ENCODE results near the gene RNF34. TPM values are rescaled to one million over a fixed set of nuclear protein-coding genes. Genes with fewer than 3 reads are reported as not detected.

The RNF34 gene
- polyA plus RNA-seq, 1 of the 3 experiments (the other 2 are of a cell fraction): 29.4 TPM

DNA sequence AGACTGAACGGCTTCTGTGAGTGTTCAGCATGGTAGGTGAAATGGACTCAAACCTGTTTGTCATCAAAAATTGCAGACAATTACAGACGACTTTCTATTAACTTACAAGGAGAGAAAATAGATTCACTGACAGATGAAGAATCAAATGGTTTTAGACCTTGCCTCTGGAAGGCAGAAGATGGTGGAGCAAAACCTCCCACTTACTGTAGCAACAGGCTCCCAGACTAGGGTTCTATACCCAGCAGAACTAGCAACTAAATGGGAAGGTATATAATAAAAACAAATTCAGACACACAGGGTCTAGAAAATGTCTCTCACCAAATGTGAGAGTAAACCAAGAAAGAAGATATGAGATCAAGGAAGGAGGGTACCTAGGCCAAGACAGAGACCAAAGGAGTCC lies 36.8 kb downstream of the RNF34 start:
- no peak overlapping the region for H3K4me2 ChIP-seq
- H3K27me3 ChIP-seq (ENCODE audit: insufficient read depth): no peaks in the 10 kb centered on the region
- ChIA-PET CTCF (interaction anchor here (3.8 kb wide), 1 partner anchor 102 kb away, joined by 27 read pairs; no protein-coding TSS in a partner anchor), POLR2A (no interaction called here)
- H3K9me2 ChIP-seq: no peaks in the 10 kb centered on the region
- H3K27ac ChIP-seq (ENCODE audit: low read depth in 2 of 2, low read length in 1 of 2): no peak overlapping the region
- H3K4me3 ChIP-seq (ENCODE audit: low read depth in 2 of 2, low read length in 1 of 2): no peak overlapping the region
- peaks cover 8% of the 10 kb centered on the region for H3F3A ChIP-seq (replicated peaks; ENCODE audit: insufficient read depth)
- no peak overlapping the region for H3K9ac ChIP-seq
- H3K4me1 ChIP-seq (ENCODE audit: control insufficient read depth in 1 of 2, insufficient read depth in 2 of 2, low read depth in 1 of 2, low read length in 1 of 2): no peaks in the 10 kb centered on the region
- H2AFZ ChIP-seq (ENCODE audit: low read depth): no peak overlapping the region
- WGBS (ENCODE audit: low lambda C conversion rate): 100% methylated on average over 2 of the region's 2 CpGs
- H3K36me3 ChIP-seq (replicated peaks in 1 of 2; ENCODE audit: control insufficient read depth in 1 of 2, insufficient read depth in 2 of 2, low read length in 1 of 2): peaks cover 36 to 57% of the 10 kb centered on the region in 2 experiments
- TF ChIP-seq TAF1 (IDR thresholded peaks at IDR 0.05; ENCODE audit: borderline replicate concordance, low read depth, low read length) (no peak), EP300 (IDR thresholded peaks at IDR 0.05; ENCODE audit: borderline replicate concordance in 1 of 2, low read depth in 1 of 2, low read length in 1 of 2) (no peak), YY1 (IDR thresholded peaks at IDR 0.05; ENCODE audit: low read depth) (no peak), SIN3A (IDR thresholded peaks at IDR 0.05; ENCODE audit: borderline replicate concordance, low read depth, low read length) (no peak), NRF1 (IDR thresholded peaks at IDR 0.05; ENCODE audit: low read depth, low read length) (no peak), RFX5 (IDR thresholded peaks at IDR 0.05; ENCODE audit: low read length) (no peak), MXI1 (IDR thresholded peaks at IDR 0.05; ENCODE audit: low read depth, low read length) (no peak), GABPA (IDR thresholded peaks at IDR 0.05; ENCODE audit: low read depth) (no peak), TEAD4 (IDR thresholded peaks at IDR 0.05; ENCODE audit: borderline replicate concordance, insufficient read depth) (no peak), SMC3 (IDR thresholded peaks at IDR 0.05; ENCODE audit: low read depth, low read length) (no peak), CHD2 (IDR thresholded peaks at IDR 0.05; ENCODE audit: low read length, partially characterized antibody) (no peak), ELF1 (IDR thresholded peaks at IDR 0.05) (no peak), TCF12 (IDR thresholded peaks at IDR 0.05) (no peak)
- TF ChIP-seq, protein P1, sequence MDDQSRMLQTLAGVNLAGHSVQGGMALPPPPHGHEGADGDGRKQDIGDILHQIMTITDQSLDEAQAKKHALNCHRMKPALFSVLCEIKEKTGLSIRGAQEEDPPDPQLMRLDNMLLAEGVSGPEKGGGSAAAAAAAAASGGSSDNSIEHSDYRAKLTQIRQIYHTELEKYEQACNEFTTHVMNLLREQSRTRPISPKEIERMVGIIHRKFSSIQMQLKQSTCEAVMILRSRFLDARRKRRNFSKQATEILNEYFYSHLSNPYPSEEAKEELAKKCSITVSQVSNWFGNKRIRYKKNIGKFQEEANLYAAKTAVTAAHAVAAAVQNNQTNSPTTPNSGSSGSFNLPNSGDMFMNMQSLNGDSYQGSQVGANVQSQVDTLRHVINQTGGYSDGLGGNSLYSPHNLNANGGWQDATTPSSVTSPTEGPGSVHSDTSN (IDR thresholded peaks at IDR 0.05): no peak
- TF ChIP-seq, protein P2, sequence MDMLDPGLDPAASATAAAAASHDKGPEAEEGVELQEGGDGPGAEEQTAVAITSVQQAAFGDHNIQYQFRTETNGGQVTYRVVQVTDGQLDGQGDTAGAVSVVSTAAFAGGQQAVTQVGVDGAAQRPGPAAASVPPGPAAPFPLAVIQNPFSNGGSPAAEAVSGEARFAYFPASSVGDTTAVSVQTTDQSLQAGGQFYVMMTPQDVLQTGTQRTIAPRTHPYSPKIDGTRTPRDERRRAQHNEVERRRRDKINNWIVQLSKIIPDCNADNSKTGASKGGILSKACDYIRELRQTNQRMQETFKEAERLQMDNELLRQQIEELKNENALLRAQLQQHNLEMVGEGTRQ (IDR thresholded peaks at IDR 0.05; ENCODE audit: borderline replicate concordance, low read depth, low read length): no peak
- TF ChIP-seq, protein P3, sequence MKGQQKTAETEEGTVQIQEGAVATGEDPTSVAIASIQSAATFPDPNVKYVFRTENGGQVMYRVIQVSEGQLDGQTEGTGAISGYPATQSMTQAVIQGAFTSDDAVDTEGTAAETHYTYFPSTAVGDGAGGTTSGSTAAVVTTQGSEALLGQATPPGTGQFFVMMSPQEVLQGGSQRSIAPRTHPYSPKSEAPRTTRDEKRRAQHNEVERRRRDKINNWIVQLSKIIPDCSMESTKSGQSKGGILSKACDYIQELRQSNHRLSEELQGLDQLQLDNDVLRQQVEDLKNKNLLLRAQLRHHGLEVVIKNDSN (IDR thresholded peaks at IDR 0.05; ENCODE audit: borderline replicate concordance, low read depth): no peak
- DNase-seq: no peak
- no peaks in the 10 kb centered on the region for H3K9me3 ChIP-seq
- H4K20me1 ChIP-seq (ENCODE audit: insufficient read depth): no peaks in the 10 kb centered on the region
- H3K79me2 ChIP-seq (ENCODE audit: insufficient read depth): peaks cover 5% of the 10 kb centered on the region; the same call in 1 of the 2 replicates

DNA sequence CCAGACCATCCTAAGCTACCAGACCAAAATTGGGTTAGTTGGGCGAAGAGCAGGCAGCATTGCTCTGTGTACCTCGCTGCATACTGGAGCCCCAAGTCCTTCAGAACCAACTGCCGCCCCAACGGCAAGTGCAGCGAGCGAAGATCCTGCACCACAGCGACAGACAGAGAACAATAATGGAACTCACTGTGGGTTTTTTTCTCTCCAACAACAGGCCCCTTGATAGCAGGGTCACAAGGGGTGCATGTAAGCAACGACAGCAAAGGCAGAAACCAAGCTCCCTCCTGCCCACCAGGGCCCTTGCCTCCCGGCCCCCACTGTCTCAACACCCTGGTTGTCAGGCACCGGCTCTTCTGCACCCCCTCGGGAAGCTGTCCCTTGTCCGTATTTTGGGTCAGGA lies 39.0 kb downstream of the RNF34 start:
- 89% methylated on average over 11 of the region's 12 CpGs for WGBS (ENCODE audit: low lambda C conversion rate)

More for the DNA sequence above, 39.0 kb downstream of the RNF34 start:
- CTCF ChIA-PET: interaction anchor here (1.1 to 3.8 kb wide), 4 partner anchors 8 to 104 kb away, joined by 3 to 27 read pairs (median 6); no protein-coding TSS in a partner anchor
- H3K4me2 ChIP-seq: no peak overlapping the region
- no peak overlapping the region for H3K9ac ChIP-seq
- no peak overlapping the region for H3K4me3 ChIP-seq (ENCODE audit: low read depth in 2 of 2, low read length in 1 of 2)
- no peak for DNase-seq
- H3K9me2 ChIP-seq: no peaks in the 10 kb centered on the region
- no peak overlapping the region for H3K27ac ChIP-seq (ENCODE audit: low read depth in 2 of 2, low read length in 1 of 2)
- peaks cover 0 to 2% of the 10 kb centered on the region in 2 experiments; a peak in 1 of 4 replicates for H3K4me1 ChIP-seq (ENCODE audit: control insufficient read depth in 1 of 2, insufficient read depth in 2 of 2, low read depth in 1 of 2, low read length in 1 of 2)
- H3K36me3 ChIP-seq (replicated peaks in 1 of 2; ENCODE audit: control insufficient read depth in 1 of 2, insufficient read depth in 2 of 2, low read length in 1 of 2): peaks cover 36 to 38% of the 10 kb centered on the region in 2 experiments
- no peaks in the 10 kb centered on the region for H3K9me3 ChIP-seq
- no peaks in the 10 kb centered on the region for H3F3A ChIP-seq (replicated peaks; ENCODE audit: insufficient read depth)
- no peak overlapping the region for H2AFZ ChIP-seq (ENCODE audit: low read depth)
- no peaks in the 10 kb centered on the region for H4K20me1 ChIP-seq (ENCODE audit: insufficient read depth)
- H3K79me2 ChIP-seq (ENCODE audit: insufficient read depth): peaks cover 5% of the 10 kb centered on the region; the same call in 1 of the 2 replicates
- TF ChIP-seq ELF1 (IDR thresholded peaks at IDR 0.05): no peak
- TF ChIP-seq, protein P2 (IDR thresholded peaks at IDR 0.05; ENCODE audit: borderline replicate concordance, low read depth, low read length): no peak
- H3K27me3 ChIP-seq (ENCODE audit: insufficient read depth): no peaks in the 10 kb centered on the region
- POLR2A ChIA-PET: no interaction called here
